HG02623 (cell line): ENCODE data around the gene OTX1.

Experiments
- ATAC-seq: cut with Tn5 transposase; IDR thresholded peaks from one replicate; pipeline ENCODE4 v1.9.1; 2021; ENCODE audit warnings: moderate library complexity; ENCODE audit not compliant: unreplicated experiment

OTX1 gene

DNA sequence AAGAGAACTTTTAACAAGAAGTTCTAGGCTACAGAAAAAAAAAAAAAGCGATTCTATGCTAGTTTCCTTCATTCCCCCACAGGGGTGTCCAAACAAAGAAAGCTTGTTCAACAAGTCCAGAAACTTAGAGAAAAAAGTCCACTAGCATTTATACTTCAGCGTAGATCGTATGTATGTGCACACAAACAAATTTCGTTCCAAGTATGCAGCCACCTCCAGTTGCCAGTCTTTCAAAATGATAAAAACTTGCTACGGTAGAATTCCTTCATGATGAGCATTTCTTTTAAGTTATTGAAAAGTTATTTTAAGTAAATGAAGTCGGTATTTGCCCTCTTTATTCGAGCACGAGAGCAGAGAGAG is 3.7 kb upstream of the OTX1 start:
- no peak for ATAC-seq

DNA sequence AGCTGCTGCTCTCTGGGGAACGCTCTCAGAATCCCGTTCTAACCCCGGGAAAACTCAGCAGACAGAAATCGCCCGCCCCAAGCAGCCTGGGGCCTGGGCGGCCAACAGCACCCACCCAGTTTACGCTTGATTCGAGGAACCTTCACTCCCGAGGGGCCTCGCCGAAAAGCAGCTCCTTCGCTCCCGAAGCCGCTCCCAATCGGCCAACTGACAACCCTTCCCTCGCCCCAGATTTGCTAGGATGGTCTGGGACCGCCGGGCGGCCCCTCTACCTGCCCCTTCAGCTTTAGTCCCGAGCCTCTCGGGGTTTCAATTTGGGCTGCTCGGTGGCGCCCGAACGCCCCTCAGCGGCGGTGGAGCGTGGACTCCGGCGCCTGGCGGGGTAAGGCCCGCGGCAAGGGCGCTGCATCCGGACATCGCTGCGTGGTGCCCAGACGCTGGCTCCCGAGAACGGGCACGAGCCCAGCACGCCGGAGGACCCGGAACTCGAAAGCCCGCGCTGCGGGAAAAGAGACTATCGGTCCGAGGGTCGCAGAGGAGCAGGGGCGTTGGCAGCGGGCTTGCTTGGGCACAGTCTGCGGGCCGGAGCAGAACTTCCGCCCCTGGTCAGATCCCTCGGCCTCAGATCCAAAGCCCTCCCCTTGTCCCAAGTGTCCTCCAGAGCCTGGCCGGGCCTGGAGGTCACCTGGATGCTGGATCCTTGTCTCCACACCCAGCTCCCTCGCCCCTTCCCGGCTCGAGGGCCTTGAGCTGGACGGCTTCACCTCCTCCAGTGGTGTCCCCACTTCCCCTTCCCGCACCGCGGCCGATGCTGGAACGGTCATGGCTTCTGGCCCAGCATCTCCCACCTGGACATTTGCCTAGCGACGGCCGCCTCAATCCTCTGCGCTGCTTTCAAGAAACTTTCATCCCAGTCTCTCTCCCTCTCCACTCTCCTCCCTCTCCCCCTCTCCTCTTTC is 3.0 kb upstream of the OTX1 start:
- ATAC-seq = no peak

DNA sequence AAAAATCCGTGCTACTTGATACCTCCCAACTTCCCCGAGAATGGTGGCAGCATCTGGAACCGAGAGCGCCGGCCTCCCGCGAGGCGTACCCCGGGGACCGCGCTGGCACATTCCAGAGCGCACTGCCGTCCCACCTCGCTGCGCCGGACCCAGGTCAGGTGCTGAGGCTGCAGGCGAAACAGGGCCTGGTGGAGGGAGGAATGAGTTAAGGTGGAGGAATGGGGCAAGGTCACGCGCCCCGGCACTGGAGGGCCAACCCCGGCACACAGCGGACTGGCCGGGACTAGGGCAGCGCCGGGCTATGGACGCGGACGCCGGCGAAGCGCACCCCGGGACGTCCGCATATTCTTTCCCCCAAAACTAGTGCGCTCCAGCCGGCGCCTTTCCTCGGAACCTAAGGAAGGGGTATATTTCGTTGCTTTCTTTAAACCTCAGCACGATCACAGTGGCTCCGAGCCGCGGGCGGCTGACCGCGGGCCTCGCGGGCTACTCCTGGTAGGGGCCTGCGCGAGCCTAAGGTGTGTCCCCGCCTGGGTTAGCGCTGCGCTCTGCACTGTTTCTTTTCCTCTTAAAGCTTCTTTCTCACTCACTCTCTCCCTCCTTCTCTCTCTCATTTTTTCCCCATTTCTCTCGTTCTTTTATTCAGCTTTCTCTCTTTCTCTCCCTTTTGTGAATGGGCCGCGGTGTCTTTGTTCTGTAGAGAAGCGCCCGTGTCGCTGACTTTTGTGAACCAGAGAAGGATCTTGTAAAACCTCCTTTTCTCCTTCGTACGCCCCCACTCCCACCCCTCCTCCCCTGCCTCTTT is 2.1 kb upstream of the OTX1 start:
- no peak for ATAC-seq

DNA sequence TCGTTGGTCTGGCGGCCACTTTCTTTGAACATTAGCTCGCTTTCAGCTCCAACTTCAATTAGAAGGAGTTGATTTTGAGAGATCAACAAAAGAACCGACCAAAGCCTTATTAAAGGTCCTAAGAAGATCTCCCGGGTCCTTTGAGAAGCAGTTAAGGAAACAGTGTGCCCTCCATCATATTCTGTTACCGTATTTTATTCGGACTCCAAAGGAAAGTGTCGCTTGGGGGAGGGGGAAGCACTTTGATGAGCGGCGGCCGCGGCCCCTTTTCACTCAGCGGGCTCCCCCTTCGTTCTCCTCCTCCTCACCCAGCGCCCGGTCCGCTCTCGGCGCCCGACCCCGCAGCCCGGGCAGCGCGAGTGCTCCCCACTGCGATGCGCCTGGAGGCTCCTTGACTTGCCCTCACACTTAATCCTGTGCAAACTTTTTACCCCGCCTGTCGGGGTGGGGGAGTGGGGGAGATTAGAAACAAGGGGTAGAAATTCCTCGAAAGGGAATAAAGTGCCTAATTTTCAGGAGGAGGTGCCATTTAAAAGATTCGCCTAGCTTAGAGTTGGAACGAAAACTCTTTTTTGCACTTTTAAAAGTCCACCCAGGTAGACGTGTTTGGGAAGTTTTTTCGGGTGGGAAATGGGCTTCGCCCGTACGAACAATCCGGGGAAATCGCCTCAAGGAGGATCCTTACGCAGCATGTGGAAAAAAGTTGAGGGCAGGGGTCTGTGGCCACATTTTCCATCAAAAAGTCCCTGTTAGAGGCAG is 1.2 kb upstream of the OTX1 start:
- no peak for ATAC-seq

DNA sequence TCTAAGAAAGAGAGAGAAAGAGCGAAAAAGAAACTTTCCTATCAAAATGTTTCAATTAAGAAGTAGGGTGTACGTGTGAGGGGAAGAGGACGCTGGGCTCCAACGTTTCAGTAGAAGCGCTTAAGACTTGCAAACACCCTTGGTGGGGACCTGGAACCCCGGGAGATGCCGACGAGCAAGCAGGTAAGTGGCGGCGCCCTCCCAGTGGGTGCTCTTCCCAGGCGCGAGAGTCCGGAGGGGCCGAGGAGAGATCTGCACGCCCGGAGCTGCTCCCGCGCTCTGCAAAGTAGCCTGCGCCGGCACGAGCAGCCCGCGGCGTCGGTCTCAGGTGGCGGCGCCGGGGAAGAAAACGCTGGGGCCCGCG is 678 bp upstream of the OTX1 start:
- ATAC-seq = peak; percentile 12

DNA sequence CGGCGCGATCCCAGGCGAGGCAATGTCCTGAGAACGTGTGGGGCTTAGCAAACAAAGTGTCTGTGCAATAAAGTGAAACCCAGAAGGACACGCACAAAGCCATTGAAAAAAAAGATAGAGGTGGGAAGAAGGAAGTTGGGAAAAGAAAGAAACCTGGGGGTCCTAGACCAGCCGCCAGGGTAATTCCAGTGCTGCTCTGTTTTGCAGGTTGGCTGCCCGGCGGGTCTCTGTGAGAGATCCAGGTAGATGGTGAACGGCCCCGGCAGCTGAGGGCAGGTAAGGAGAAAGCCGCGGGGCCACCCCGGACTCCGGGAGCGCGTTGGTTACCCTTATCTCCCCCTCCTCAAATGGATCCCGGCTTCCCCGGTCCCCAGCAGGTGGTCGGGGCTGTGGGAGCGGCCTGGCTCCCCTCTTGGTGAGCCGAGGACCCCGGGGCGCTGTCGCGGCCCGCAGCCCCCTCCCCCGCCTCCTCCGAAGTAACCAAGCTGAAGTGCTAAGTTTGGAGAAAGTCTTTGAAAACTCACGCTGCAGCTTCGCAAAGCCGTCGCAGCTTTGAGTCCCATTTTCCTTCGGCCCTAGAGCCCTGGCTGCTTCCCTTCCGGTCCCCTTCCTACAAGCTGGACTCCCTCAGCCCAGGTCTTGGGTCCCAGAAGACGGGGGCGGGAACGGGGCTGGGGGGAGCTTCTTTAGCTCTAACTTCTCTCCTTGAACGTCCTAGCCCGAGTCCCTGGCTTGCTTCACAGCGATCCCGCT is 588 bp downstream of the OTX1 start:
- ATAC-seq = no peak

DNA sequence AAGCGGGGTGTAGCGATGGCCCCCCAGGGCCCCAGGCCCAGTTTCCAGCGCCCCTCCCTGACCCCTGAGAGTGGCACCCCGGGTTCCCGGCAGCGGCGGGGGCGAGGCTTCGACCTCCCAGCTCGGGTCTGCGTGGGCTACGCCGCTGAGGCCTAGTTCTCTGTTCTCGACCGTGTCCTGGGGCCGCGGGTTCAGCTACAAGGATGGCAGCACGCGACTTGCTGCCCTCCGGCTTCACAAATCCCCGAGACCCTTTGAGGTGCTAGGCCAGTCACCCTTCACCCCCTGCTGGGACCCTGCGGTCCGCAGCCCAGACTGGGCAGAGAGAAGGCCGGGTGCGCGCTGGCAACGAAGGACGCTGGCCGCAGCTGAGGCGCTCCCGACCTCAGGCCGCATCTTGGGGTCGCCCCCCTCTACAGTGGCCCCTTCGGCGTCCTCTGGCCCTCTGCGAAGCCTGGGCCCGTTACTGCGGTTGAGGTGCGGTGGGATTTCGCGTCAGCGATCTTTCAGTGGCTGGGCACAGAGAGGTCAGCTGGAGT is 1.2 kb downstream of the OTX1 start:
- ATAC-seq = no peak

DNA sequence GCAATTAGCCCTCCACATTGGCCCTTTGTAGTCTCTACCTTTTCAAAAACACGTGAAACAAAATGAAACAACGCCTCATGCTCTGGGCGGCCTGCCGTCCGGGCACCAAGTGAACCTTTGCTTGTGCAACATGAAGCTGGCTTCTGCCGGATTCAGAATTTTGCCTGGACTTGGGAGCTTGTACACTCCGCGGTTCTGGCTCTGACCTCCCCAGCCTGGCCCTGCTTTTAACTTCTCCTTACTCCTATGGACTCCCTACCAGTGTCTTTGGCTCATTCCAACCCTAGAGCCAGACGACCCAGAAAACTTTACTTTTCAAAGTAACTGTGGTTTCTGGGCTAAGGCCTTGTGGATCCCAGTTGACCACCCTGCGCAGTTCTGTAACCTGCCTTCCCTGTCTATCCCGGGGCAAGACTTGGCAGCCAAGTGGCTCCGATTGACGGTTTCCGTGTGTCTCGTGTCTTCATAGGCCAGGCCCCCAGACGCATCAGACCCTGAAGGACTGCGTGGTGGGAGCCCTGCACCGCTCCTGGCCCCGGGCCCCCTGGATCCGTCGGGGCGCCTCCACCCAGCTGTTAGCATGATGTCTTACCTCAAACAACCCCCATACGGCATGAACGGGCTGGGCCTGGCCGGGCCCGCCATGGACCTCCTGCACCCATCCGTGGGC is 1.9 kb downstream of the OTX1 start:
- ATAC-seq = no peak

DNA sequence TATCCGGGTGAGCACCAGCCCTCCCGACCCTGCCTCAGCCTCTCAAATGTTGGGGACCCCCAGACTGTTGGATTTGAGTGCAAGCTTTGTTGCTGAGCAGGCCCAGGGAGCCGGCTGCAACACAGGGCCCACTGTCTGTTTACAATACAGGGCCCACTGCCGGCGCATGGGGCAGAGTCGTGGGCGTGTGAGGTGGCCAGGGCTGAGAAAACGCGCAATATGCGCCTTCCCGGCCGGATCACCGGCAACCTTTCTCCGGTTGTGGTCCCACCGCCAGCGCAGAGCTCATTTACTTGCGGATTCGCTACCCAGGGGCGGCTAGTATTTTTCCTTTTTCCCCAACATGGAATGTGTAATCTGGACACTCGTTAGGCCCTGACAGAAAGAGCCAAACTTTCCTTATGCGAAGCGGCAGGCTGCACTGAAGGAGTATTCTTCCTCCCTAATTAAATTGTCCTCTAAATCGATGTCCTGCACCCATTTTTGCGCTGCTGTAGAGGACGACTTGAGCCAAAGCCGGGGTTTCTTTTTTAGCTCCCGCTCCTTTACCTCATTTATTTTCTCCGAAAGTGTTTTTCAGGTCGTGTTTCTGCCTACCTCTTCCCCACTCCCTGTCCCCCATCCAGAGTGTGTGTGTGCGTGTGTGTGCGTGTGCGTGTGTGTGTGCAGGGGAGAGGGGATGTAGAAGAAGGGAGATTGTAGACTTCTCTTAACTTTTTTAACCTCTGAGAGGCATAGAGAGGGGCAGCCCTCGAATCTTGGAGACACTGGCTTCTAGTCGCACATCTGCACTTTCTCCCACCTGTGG is 2.7 kb downstream of the OTX1 start:
- ATAC-seq = no peak

DNA sequence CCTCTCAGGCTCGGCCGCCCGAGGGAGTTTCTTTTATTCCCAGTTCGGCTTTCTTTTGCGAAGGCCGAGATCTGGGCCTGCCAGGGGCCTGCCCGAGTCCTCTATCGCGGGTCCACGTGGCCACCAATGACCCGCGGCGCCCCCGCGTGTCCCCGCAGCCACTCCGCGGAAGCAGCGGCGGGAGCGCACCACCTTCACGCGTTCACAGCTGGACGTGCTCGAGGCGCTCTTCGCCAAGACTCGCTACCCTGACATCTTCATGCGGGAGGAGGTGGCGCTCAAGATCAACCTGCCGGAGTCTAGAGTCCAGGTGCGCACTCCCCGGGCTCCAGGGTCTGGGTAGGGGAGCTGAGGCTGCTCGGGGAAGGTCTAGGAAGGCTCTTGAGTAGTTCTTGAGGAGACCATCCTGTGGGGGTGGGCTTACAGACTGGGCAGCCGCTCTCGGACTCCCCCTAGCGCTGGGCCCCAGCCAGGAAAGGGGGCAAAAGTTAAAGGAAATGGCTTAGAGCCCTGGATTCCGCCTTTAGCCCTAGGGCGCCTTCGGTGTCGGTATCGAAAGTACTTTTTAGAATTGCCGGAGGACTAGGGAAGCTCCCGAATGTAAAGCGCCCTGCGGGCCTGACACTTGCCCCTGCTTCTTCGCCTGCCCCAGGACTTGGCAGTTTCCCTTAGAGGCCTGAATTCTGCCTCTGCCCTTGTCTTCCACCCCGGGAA is 3.4 kb downstream of the OTX1 start:
- no peak for ATAC-seq

DNA sequence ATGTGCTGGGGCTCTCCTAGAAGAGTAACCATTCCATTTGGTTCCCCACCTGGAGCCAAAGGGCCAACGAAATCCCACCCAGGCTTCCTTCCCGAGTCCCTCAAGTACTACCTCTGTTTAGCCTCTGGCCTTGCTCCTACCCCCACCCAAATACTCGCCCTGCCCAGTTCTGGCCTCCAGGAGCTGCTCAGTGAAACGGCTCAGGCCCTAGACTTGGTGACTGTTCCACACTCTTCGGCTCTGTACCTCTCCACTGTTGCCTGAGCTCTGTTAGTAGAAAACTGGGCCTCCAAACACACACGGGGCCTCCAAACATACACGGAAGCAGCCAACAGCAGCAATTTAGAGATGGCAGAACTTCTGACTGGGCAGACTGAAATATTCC is 4.2 kb downstream of the OTX1 start:
- ATAC-seq = no peak

DNA sequence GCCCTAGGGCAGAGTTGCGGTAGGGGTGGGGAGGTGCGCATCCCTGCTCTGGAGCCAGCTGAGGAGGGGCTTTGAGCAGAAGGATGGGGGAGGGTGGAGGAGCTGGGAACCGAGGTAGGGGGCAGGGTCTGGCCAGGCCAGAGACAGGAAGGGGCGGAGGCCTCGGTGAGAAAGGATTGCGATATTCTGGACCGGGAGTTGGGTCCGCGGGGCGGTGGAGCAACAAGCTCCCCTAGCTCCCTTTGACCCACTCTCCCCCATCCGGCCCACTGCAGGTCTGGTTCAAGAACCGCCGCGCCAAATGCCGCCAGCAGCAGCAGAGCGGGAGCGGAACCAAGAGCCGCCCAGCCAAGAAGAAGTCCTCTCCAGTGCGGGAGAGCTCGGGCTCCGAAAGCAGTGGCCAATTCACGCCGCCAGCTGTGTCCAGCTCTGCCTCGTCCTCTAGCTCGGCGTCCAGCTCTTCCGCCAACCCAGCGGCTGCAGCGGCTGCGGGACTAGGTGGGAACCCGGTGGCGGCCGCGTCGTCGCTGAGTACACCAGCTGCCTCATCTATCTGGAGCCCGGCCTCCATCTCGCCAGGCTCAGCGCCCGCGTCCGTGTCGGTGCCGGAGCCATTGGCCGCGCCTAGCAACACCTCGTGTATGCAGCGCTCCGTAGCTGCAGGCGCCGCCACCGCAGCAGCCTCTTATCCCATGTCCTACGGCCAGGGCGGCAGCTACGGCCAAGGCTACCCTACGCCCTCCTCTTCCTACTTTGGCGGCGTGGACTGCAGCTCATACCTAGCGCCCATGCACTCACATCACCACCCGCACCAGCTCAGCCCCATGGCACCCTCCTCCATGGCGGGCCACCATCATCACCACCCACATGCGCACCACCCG is 4.8 kb downstream of the OTX1 start:
- no peak for ATAC-seq

DNA sequence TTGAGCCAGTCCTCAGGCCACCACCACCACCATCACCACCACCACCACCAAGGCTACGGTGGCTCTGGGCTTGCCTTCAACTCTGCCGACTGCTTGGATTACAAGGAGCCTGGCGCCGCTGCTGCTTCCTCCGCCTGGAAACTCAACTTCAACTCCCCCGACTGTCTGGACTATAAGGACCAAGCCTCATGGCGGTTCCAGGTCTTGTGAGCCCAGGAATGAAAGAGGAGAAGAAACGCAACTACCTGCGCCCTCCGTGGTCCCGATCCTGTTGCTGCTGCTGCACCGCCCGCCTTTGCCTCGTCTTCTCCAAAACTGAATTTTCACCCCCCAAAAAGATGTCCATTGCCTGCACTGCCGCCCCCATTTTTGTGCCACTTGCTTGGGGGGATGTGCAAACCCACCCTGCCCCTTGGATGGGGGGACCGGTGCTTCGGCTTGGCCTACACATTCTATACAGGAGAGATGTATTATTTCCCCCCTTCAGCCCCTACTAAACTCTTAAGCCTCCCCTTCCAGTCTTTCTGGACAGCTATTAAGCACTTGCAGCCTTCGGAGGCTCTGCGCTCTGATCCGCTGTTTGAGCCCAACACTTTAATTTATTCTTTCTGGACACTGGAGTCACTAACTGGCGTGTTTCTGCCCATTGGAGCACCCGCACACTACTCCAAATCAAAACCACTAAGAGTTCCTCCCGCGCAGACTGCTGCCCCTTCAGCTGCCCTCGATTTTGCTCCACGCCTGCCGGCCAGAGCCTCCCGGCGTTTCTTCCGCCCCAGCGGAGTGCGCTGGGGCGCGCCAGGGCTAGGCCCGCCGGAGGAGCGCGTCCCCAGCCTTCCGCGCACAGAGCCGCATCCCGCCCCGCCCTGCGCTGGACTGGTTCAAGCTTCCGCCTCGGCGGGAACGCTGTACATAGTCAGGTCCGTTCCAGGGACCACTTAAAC is 5.7 kb downstream of the OTX1 start:
- ATAC-seq = peak; percentile 35

DNA sequence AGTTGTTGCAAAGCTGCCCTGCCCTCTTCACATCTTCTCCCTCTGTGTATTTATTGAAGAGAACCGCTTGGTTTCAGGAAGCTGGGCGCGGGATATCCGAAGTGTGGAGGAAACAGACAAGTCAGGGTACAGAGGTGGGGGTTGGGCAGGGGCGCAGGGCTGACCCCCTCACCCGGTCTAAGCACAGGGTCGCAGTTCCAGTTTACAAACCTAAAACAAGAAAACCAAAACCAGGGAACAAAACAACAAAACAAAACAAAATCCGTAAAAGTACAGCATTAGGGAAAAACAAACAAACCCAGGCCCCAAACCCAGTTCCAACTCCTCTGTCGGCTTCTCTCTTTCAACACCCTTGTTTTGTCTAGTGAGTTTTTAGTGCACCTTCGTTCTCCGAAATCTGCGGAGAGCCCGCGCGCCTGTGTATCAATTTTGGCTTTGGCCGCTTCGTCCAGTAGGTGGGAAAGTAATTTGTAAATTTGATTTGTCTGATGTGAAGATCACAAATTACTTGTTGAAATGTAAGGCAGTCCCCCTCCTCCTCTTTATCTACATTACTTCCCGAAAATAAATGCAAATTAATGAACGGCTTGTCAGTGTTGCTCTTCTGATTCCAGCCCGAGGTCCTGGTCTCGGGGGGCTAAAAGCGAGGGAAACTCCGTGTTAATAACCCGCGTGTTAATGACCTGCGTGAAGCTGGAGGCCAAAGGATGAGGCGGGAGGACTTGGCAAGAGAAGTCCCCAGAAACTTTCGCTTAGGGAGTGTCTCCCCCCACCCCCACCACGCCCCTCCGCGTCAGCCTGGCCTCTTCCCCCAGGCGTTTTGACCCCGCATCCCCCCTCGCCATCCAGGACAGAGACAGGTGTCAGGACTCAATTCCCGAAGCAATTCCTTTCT is 6.9 kb downstream of the OTX1 start:
- no peak for ATAC-seq

DNA sequence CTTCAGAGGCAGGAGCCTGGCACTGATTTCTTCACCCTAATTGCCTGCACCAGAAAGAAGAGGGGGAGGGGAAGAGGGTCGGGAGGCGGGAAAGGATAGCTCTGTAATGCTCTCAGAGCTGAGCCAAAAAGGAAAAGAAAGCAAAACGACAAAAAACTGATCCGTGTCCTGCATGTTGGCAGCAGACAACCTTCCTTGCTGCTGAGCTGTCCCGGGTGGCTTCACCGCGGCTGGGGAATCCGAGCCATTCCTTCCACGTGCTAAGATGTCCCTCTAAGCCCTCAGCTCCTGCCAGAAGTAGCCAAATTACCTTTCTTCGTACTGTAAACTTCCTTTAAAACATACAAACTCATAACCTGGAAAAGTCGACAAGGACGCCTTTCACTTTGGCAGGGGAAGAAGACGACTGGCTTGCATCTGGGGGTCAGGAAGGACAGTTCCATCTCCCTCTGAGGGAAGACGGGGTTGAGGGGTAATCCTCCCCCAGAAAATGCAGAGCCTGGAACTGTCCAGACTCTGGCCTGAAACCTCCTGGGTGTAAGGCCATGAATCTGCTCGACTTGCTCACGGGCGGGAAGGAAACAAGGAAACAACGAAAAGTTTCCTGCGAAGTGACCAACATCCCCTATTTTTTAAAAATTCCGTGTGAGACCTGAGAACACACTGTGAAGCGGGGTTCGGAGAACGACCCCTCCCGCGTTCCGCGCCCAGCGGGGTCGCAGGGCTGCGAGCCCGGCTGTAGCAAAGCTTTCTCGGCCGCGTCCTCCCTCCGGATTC is 7.7 kb downstream of the OTX1 start:
- no peak for ATAC-seq
